SU-DHL-6 (cell line): ENCODE results near the gene FABP7.

Experiments used
- CTCF ChIP-seq: fragments of 200-600 bp; sonication (generic); IDR thresholded peaks from one replicate; pipeline ENCODE4 v1.5.1; 2017; ENCODE audit warnings: antibody characterized with exemption, mild to moderate bottlenecking, low read length, moderate library complexity; ENCODE audit not compliant: insufficient read depth, poor library complexity, severe bottlenecking
- EZH2phosphoT487 ChIP-seq: fragments of 200-600 bp; sonication (generic), shearing (Covaris generic); conservative IDR thresholded peaks from 2 replicates; pipeline ENCODE4 v1.6.1; 2018; ENCODE audit warnings: mild to moderate bottlenecking, antibody characterized with exemption, low read length, moderate library complexity, mixed read lengths

- no peak for TF ChIP-seq CTCF
- no peak for TF ChIP-seq EZH2phosphoT487
Measured at GRCh38 chr6:122753688-122754056, 25.8 kb upstream of the FABP7 start.
